ENCODE data around the gene OLIG2. TPM values are rescaled to one million over a fixed set of nuclear protein-coding genes. Genes with fewer than 3 reads are reported as not detected.

The OLIG2 gene
- total RNA-seq, 4 donors from 2014 or later, result not detected

- peaks cover 100% of the 10 kb centered on the region for H3K27me3 ChIP-seq
- TF ChIP-seq CTCF (IDR thresholded peaks at IDR 0.05), result no peak
- TF ChIP-seq POLR2A (IDR thresholded peaks at IDR 0.05), result no peak
- TF ChIP-seq EP300 (IDR thresholded peaks at IDR 0.05), result no peak
- TF ChIP-seq POLR2AphosphoS5 (IDR thresholded peaks at IDR 0.05), result no peak
Measured at GRCh38 chr21:33019885-33020557, 5.7 kb upstream of the OLIG2 start.

GRCh38 chr21:33020558-33021100 lies 5.1 kb upstream of the OLIG2 start:
- TF ChIP-seq CTCF (IDR thresholded peaks at IDR 0.05), result no peak
- no peak for TF ChIP-seq POLR2A (IDR thresholded peaks at IDR 0.05)
- no peak for TF ChIP-seq EP300 (IDR thresholded peaks at IDR 0.05)
- no peak for TF ChIP-seq POLR2AphosphoS5 (IDR thresholded peaks at IDR 0.05)
- peaks cover 100% of the 10 kb centered on the region for H3K27me3 ChIP-seq
- no peaks in the 10 kb centered on the region for H3K36me3 ChIP-seq
- H3K27ac ChIP-seq, result no peak overlapping the region
- WGBS, result 5% methylated on average over 14 of the region's 16 CpGs
- no peak for DNase-seq (ENCODE audit: low spot score in 2 of 2)
- H3K4me3 ChIP-seq, result no peak overlapping the region
- H3K9me3 ChIP-seq, result no peaks in the 10 kb centered on the region
- H3K4me1 ChIP-seq, result peaks cover 40% of the 10 kb centered on the region

More at GRCh38 chr21:33019885-33020557, 5.7 kb upstream of the OLIG2 start:
- H3K4me1 ChIP-seq, result peaks cover 35% of the 10 kb centered on the region
- H3K36me3 ChIP-seq, result no peaks in the 10 kb centered on the region
- H3K9me3 ChIP-seq, result no peaks in the 10 kb centered on the region
- no peak for DNase-seq (ENCODE audit: low spot score in 2 of 2)
- no peak overlapping the region for H3K27ac ChIP-seq
- 0% methylated on average over 25 of the region's 55 CpGs for WGBS
- H3K4me3 ChIP-seq, result peak overlapping the region; percentile 27

- peaks cover 45% of the 10 kb centered on the region for H3K4me1 ChIP-seq
- DNase-seq (ENCODE audit: low spot score in 2 of 2), result no peak
- H3K27me3 ChIP-seq, result peaks cover 100% of the 10 kb centered on the region
- WGBS, result no CpG with 5 or more reads among the region's 11 CpGs
- no peak overlapping the region for H3K27ac ChIP-seq
- no peaks in the 10 kb centered on the region for H3K9me3 ChIP-seq
- no peaks in the 10 kb centered on the region for H3K36me3 ChIP-seq
- no peak overlapping the region for H3K4me3 ChIP-seq
- TF ChIP-seq EP300 (IDR thresholded peaks at IDR 0.05) (no peak), CTCF (IDR thresholded peaks at IDR 0.05) (no peak), POLR2AphosphoS5 (IDR thresholded peaks at IDR 0.05) (no peak), POLR2A (IDR thresholded peaks at IDR 0.05) (no peak)
Measured at GRCh38 chr21:33021150-33021549, 4.6 kb upstream of the OLIG2 start.

GRCh38 chr21:33021667-33022066 lies 4.1 kb upstream of the OLIG2 start:
- Histone ChIP-seq H3K27ac (no peak overlapping the region), H3K4me1 (peaks cover 50% of the 10 kb centered on the region), H3K9me3 (no peaks in the 10 kb centered on the region), H3K36me3 (no peaks in the 10 kb centered on the region), H3K27me3 (peaks cover 100% of the 10 kb centered on the region), H3K4me3 (no peak overlapping the region)
- TF ChIP-seq EP300 (IDR thresholded peaks at IDR 0.05) (no peak), CTCF (IDR thresholded peaks at IDR 0.05) (no peak), POLR2A (IDR thresholded peaks at IDR 0.05) (no peak)
- WGBS, result 35% methylated on average over 3 of the region's 4 CpGs
- DNase-seq (ENCODE audit: low spot score in 2 of 2), result no peak

GRCh38 chr21:33022489-33022827 lies 3.3 kb upstream of the OLIG2 start:
- H3K9me3 ChIP-seq, result no peaks in the 10 kb centered on the region
- WGBS, result 17% methylated on average over 17 of the region's 17 CpGs
- no peak for DNase-seq (ENCODE audit: low spot score in 2 of 2)
- peak overlapping the region; percentile 18 for H3K4me3 ChIP-seq
- H3K27ac ChIP-seq, result no peak overlapping the region
- H3K4me1 ChIP-seq, result peaks cover 58% of the 10 kb centered on the region
- TF ChIP-seq CTCF (IDR thresholded peaks at IDR 0.05), result no peak
- H3K36me3 ChIP-seq, result no peaks in the 10 kb centered on the region
- peaks cover 100% of the 10 kb centered on the region for H3K27me3 ChIP-seq
